DMS53 treated with DMSO at 0.1 percent for 48 hours (cell line): ENCODE results near the gene NDUFB6.
"Not testable (repeated sequence)": the region's sequence is repeated elsewhere in the genome, so short reads cannot be mapped to it uniquely, and the experiment has no call there.

Experiments
- DNase-seq: peaks from one replicate; lab custom pipeline; 2025; ENCODE audit not compliant: unreplicated experiment; lab: John Stamatoyannopoulos, UW

NDUFB6 gene

DNA sequence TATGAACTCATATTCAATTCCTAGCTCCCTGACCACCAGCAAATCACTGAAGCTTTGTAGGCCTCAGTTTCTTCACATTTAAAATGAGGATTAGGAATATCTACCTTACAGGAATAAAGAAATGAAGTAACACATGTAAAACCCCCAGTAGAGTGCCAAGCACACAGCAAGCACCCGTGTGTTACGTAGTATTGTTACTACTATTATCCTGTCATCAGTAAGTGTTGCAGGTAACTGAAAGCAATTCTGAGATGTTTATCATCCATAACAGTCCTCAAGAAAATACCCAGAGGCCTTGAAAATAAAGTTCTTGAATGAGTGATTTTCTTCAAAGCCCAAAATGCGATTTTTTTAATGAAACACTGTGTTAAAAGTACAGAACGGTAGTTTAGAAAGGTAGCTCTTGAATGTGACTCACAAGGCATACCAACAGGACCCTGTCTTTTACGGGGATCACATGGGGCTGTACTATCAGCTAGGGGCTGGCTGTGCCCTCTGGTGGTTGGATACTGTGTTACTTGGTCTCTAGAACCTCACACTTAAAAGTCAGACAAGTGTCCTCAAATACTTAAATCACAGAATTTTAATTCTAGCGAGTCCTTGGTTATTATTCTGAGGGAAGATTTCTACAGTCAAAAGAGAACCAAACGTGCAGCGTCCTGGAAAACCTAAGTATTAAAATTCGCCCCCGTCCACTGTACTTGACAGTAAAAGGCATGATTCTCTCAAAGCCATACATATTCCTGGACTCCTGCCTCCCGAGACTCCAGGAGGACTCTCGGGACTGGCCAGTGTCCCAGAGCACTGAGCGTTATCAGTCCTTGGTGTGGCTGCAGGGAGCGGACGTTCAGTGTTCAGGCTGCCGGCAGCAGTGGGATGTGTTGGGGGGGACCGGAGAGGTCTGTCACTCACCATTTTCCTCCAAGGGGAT is 725 bp downstream of the NDUFB6 start:
- DNase-seq = peak; percentile 81

DNA sequence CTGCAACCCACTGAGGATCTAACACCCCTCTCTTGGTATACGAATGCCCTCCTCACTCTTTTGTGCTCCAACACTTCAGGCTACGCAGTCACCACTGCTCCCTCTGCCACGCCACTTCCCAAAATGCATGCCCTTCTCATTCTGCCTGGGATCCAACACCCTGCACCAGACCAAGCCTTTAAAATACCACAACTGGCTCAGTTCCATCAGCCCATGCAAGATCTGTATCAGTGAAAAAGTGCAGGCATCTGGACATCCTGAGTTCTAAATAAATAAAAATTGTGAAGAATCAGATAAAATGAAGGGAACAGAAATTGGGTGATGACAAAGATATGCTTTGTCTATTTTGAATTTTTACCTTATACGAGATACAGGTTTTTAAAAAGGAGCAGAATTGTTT is 2.7 kb downstream of the NDUFB6 start:
- DNase-seq = no peak

DNA sequence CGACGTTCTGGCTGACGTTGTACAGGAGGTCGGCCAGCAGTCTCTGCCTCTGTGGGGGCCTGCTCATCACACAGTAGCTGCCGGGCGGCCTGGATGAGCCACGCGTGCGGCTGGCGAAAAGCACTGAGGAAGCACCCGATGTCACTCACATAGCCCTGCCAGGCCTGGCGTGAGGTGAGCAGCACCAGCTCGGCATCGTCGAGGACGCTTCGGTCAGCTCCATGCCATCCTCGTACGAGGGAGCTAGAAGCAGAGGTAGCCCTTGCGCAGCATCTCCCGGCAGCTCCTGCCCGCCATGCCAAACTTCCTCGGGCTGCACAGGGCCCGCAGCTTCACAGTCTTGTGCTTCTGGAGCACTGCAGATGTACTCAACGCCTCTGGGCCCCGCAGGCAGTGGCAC is 6.2 kb downstream of the NDUFB6 start:
- DNase-seq = no peak

DNA sequence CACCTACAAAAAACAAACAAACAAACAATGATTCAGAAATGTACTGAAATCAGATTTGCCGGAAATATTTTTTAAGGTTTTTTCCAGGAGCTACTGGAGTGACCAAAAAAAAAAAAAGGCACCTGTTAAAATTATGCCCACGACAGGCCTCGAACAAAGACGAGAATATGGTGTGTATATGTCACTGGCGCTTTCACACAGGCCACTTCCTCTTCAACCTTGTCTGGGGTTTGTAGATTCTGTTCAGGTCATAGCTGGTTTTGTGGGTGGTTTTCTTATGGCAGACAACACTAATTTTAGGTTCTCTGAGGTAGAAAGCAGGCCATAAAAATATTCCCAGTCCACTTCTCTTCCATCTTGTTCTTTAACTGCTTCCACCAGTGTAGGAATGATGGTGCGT is 7.0 kb downstream of the NDUFB6 start:
- no peak for DNase-seq

DNA sequence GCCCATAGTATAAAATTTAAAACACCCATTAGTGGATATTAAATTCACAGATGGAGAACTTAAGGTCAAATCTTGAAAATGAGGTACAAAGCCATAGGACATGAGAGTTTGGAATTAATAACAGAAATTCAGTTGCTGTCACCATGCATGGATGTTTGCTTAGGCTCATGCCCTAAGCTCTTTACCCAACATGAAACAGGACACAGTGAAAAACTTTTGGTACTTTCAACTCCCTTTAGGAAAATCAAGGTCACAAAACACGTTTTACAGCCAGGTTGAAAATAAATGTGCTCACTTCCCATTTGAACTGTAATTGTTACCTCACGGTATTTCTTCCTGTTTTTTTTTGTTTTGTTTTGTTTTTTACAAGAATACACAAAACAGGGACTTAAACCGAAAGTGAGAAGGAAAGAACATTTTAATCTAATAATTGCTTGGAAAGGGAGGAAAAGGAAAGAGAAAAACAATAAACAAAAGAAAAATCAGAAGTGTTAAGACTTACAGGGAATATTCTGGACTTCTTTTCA is 14.5 kb downstream of the NDUFB6 start:
- DNase-seq = no peak

DNA sequence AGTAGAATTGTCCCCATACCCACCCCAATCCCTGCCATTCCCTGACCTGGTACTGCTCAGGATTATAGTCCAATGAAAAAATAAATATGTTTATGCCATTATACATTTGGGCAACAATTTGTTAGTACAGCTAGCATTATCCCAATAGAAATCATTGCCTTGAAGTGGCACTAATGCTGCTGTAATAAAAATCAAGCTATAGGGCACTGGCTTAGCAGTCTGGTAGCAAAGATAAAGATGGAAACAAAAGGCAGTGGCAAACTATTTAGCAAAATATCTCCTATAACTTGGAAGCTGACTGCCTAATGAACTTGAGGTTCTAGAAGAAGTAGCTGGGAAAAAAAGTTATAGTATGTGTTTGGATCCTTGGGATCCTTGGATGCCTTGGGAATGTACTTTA is 18.4 kb downstream of the NDUFB6 start:
- DNase-seq = no peak

DNA sequence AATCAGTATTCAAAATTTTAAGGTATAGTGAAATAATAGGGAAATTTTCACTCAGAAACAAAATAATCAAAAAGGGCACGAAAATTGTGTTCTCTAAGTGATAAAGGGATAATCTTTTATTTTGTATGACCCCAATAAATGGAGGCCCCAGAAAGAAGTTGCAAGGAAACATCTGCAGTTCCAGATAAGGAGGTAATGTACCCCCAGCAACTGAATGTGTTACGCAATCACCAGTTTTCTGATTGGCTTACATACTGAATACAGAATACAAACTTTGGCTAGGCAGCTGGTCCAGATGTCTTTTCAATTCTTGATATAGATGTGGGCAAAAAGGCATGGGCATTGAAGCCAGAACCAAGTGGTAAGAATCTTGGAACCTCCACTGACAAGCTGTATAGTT is 18.9 kb downstream of the NDUFB6 start:
- DNase-seq = no peak

DNA sequence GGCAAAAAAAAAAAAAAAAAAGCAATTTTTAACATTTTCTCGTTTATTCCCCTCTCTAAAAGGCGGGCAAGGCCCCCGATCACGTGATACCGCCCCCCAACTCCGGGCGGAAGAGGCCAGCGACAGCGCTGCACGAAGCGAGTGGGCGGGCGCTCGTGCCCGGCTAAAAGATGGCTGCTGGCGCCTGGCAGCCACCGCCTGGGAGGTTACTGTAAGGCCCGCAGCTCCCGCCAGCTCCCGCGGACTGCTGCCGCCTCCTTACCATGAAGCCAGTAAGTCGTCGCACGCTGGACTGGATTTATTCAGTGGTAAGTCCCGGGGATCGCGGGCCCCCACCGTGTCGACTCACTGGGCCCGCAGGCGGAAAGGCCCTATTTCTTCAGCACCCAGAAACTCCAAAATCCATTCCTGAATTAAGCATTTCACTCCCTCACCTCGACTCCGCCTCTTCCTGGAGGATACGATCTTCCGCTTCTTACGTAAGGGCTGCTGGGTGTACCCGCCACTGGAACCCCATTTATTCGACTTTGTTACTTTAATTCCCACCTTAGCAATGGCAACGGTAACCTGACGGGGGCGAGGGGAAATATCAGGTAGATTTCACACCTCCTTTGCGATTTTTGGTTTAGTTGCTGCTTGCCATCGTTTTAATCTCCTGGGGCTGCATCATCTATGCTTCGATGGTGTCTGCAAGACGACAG is 20.6 kb downstream of the NDUFB6 start, which contains the start of the genes SMIM27 and TOPORS:
Gene SMIM27 (plus strand): TSS at position 156 of the 701 bp plus-strand sequence. CDS start 108 bp downstream, at position 264.
Gene TOPORS (minus strand): TSS at position 415 of the 701 bp plus-strand sequence. CDS start 150 bp downstream, at position 265.
- DNase-seq = peak; percentile 88

DNA sequence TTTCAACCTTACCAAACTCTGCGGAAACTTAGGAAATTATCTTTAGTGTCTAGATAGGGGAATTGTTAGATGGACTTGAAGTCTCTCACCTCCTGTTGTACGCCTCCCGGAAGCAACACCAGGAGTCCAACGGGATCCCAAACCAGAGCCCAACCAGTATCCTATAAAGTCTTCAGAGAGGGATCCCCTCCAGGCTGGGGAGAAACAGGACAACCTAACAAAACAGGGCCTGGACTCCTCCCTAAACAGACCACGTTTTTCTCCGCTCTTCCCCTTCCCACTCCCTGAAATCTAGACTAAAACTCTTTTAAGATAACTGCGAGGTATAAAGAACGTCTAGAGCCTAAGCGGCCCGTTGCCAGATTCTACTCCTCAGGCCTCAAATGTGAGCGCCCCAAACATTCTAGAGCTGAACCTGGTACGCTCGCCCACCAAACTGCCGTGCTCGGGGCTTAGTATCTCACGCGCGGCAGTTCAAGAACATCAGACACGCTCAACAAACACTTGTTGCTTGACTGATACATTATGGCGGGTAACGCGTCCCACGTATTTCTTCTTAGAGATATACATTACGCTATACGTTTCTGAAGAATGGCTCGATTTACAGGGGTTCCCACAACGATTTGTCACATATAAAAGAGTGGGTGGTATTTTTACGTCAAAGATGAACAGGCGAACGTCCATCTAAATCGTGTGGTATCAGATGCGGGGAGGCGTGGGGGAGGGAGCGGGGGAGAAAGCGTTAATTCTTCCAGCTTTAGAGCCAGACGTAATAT is 21.5 kb downstream of the NDUFB6 start:
- DNase-seq = peak; percentile 72

DNA sequence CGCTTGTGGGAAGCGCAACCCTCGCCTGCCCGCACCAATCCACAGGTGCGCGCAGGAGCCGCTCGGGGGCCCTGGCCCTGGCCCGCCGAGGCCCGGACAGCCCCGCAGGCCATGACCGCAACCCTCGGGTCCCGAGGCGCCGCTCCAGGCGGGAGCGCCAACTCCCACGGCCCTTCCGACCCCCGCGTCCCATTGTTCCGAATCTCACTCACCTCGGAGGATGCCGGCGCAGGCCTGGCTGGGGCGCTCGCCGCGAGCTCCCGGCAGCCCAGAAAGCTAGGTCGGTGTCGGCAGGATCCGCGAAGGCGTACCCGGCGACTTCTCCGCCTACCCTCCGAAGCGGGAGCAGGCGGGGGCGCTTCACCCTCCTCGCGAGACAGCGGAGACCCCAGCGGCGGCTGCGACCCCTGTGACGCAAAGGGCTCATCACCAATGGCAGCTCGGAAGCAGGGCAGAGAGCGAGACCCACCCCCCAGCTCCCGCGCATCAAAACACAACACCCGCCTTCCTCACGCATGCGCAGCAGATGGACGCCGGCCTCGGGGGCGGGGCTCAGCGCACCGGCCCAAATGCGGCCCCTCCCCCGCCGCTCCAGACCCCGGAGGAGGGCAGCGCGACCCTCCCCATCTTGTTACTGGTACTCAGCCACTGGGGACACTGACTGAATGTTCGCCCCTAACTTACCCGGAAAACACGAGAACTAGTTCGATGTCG is 22.2 kb downstream of the NDUFB6 start:
- DNase-seq = peak; percentile 72

DNA sequence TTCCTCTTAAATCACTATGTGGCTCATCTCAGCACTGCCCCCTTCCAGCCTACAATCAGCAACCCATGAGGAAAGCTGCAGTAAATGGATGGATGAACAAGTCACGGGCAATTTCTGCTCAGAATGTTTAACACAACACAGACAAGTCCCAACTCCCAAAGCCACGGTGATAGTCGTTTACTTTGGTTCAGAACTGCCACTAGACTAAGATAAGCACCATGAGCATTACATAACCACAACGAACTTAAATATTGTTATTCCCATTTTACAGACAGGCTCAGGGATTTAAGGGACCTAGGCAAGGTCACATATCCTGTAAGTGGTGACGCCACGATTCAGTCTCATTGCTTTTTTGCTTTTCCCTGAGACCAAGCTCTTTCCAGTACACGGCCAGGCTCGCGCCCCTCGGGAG is 22.8 kb downstream of the NDUFB6 start:
- DNase-seq = peak; percentile 10

DNA sequence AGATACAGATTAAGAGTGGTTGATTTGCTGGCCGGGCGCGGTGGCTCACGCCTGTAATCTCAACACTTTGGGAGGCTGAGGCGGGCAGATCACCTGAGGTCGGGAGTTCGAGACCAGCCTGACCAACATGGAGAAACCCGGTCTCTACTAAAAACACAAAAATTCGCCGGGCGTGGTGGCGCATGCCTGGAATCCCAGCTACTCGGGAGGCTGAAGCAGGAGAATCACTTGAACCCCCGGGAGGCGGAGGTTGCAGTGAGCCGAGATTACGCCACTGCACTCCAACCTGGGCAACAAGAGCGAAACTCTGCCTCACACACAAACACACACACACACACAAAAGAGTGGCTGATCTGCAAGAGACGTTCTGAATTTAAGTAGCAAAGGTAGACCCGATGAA is 24.7 kb downstream of the NDUFB6 start:
- DNase-seq = not testable (repeated sequence)

DNA sequence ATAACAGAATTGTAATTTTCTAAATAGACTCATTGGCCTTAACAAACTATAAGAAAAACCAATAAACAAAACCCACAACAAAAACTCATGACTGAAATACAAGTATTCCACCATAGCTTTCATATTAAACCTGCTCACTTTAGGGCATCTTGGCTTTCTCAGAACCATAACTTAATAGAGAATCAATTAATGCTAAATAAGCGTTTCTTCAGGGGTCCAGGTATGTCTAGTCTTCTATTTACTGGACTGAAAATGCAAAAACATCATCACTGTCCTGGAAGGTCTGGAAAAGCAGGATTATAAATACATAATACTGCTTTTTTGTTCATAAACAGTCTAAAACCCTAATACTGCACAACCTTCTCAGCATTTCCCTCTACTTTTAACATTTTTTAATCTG is 27.1 kb downstream of the NDUFB6 start:
- no peak for DNase-seq

DNA sequence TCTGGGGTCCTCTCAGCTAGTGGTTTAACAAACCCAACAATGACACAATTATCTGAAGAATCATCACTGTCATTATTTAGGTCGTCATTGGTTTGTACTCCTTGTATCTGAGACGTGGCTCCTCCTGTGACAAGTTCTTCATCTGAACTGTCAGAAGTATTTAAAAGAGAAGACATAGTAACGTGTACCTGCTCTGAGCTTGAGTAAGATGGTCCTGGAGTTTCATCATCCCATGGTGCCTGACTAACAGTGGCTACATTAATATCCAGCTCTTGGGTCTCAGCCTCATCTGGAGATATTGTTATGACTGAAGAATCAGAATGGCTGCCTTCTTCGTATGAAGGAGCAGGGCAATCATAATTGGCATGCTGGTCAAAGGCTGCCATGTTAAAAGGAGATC is 29.9 kb downstream of the NDUFB6 start:
- DNase-seq = no peak

DNA sequence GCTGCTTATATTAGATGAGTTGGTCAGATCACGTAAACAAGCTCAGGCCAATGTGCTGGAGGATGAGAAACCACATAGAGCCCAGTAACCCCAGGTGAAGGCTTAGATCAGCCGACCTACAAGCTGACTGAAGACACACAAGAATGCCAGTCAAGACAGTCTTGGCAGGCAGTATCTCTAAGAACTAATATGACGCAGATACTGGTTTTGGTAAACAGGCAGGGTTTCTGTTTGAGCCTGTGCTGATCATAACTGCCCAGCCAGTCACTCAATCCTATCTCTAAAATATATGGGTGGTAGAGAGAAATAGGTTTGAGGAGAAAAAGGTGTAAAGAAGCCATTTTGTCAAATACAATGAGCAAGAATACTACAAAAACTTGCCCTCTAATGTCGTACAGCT is 39.1 kb downstream of the NDUFB6 start:
- no peak for DNase-seq

DNA sequence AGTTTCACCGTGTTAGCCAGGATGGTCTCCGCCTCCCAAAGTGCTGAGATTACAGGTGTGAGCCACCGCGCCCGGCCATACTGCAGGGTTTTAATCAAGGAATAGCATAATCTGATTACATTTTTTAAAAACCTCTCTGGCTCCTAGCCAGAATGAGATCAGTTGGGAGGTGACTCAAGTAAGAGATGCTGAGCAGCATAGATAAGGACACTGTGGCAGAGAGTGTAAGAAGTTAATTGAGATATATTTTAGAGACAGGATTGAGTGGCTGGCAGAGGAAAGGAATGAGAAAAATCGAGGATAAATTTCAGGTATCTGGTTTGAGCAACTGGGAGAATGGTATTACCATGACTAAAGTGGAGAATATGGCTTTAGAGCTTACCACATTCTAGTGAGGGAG is 39.6 kb downstream of the NDUFB6 start:
- no peak for DNase-seq

DNA sequence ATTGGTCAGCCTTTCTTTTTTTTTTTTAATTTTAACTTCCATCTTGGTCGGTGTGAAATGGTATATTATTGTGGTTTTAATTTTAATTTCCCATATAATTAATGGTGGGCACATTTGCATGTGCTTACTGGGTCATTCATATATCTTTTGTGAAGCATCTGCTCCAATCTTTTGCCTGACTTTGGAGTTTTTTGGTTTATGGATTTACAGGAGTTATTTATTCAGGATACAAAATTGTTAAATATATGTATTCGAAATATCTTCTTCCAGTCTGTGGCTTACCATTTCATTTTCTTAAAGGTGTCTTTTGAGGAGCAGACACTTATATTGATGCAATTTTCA is 46.3 kb downstream of the NDUFB6 start:
- no peak for DNase-seq

DNA sequence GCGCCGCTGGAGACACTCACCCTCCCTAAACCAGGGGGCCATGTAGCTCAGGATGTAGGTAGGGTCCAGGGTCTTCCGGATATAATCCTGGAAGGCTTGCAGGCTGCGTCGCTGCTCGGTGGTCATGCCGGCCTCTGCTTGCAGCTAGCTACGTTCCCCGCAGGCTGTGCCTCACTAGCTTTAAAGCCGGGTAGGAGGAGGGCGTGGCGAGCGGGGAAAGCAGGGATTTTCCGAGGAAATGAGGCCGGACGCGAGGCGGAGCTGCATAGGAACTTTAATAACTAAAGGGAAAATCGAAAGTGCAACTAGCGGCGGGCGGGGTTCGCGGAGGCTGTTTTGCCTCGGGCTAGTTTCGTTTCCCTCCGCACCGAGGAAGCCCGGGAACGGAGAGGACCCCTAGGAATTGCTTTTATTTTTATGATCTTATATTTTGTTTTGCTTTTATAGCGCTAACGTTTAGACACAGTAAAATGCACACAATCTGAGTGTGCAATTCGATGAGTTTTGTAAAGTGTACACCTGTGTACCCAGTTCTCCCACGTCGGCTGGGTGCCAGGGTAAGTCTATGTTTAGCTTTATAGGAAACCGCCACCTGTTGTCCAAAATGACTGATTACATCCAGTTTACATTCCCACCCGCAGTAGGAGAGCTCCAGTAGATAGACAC is 46.8 kb downstream of the NDUFB6 start, which contains the start of gene RIGI:
Gene RIGI (minus strand): TSS at position 156 of the 666 bp plus-strand sequence. CDS start 30 bp downstream, at position 126.
- DNase-seq = peak; percentile 95

DNA sequence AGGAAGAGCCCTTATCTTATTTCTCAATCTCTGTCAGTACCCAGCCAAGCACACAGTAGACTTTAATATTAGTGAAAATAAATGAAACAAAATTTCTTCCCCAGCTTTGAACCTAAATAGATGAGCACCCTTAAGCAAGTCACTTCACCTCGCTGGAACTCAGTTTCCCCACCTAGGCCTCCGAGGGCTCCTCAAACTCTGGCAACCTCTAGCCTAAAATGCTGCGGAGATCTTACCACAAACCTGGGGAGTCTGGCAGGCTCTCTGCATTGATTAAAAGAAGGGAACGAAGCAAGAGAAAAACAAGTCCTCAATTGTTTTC is 47.3 kb downstream of the NDUFB6 start:
- no peak for DNase-seq
